ENCODE measurements around the gene TMEM232.

Gene TMEM232

DNA sequence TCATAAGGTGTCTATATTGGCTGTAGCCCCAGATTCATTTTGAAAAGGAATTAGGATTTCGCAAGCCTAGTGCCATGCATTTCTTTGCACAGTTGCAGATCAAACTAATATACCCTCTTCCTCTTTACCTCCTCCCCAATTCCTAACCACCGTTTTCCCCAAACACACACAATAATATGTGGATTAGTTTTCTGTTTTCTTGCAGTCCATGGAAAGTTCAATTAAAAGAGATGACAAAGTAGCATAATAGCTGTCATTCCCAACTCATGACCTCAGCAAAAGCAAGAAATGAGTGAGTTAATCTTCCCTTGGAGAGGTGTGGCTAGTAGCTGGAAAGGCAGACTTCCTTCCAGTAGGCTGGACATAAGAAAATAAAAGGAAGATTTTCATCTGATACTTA lies 349.1 kb downstream of the TMEM232 start:
- Histone ChIP-seq H2AFZ (no peak overlapping the region), H3K79me2 (no peaks in the 10 kb centered on the region), H3K4me3 (ENCODE audit: low read depth, low read length) (no peak overlapping the region), H3K4me1 (no peaks in the 10 kb centered on the region), H3K36me3 (ENCODE audit: control insufficient read depth, insufficient read depth, low read length) (no peaks in the 10 kb centered on the region), H3K27ac (no peak overlapping the region), H3K9ac (no peak overlapping the region), H3K9me3 (ENCODE audit: control insufficient read depth, low read length) (no peaks in the 10 kb centered on the region), H3K4me2 (ENCODE audit: low read length) (no peak overlapping the region), H3K27me3 (ENCODE audit: control insufficient read depth, insufficient read depth, low read length) (no peaks in the 10 kb centered on the region)
- TF ChIP-seq CTCF (IDR thresholded peaks at IDR 0.05), result no peak

GRCh38 chr5:110376281-110376951 lies 350.1 kb downstream of the TMEM232 start:
- no peaks in the 10 kb centered on the region for H3K27me3 ChIP-seq (ENCODE audit: control insufficient read depth, insufficient read depth, low read length)
- no peak overlapping the region for H3K27ac ChIP-seq
- H2AFZ ChIP-seq, result no peak overlapping the region
- no peak overlapping the region for H3K4me3 ChIP-seq (ENCODE audit: low read depth, low read length)
- H3K79me2 ChIP-seq, result no peaks in the 10 kb centered on the region
- H3K36me3 ChIP-seq (ENCODE audit: control insufficient read depth, insufficient read depth, low read length), result no peaks in the 10 kb centered on the region
- no peak for TF ChIP-seq CTCF (IDR thresholded peaks at IDR 0.05)
- H3K9ac ChIP-seq, result no peak overlapping the region
- no peaks in the 10 kb centered on the region for H3K9me3 ChIP-seq (ENCODE audit: control insufficient read depth, low read length)
- H3K4me2 ChIP-seq (ENCODE audit: low read length), result no peak overlapping the region
- H3K4me1 ChIP-seq, result no peaks in the 10 kb centered on the region

- no peak overlapping the region for H3K4me2 ChIP-seq (ENCODE audit: low read length)
- no peaks in the 10 kb centered on the region for H3K27me3 ChIP-seq (ENCODE audit: control insufficient read depth, insufficient read depth, low read length)
- H3K79me2 ChIP-seq, result no peaks in the 10 kb centered on the region
- no peaks in the 10 kb centered on the region for H3K4me1 ChIP-seq
- H2AFZ ChIP-seq, result no peak overlapping the region
- no peak for TF ChIP-seq CTCF (IDR thresholded peaks at IDR 0.05)
- H3K36me3 ChIP-seq (ENCODE audit: control insufficient read depth, insufficient read depth, low read length), result no peaks in the 10 kb centered on the region
- H3K9ac ChIP-seq, result no peak overlapping the region
- no peak overlapping the region for H3K4me3 ChIP-seq (ENCODE audit: low read depth, low read length)
- H3K9me3 ChIP-seq (ENCODE audit: control insufficient read depth, low read length), result no peaks in the 10 kb centered on the region
- H3K27ac ChIP-seq, result no peak overlapping the region
Measured at GRCh38 chr5:110371725-110372041, 354.8 kb downstream of the TMEM232 start.

GRCh38 chr5:110371011-110371724 lies 355.3 kb downstream of the TMEM232 start:
- Histone ChIP-seq H3K4me1 (no peaks in the 10 kb centered on the region), H3K36me3 (ENCODE audit: control insufficient read depth, insufficient read depth, low read length) (no peaks in the 10 kb centered on the region), H3K4me3 (ENCODE audit: low read depth, low read length) (no peak overlapping the region), H3K27ac (no peak overlapping the region), H3K27me3 (ENCODE audit: control insufficient read depth, insufficient read depth, low read length) (no peaks in the 10 kb centered on the region), H3K4me2 (ENCODE audit: low read length) (no peak overlapping the region), H3K9me3 (ENCODE audit: control insufficient read depth, low read length) (no peaks in the 10 kb centered on the region), H3K79me2 (no peaks in the 10 kb centered on the region), H3K9ac (no peak overlapping the region), H2AFZ (no peak overlapping the region)
- no peak for TF ChIP-seq CTCF (IDR thresholded peaks at IDR 0.05)
